Measurements from ENCODE around the gene WDR1. TPM values are rescaled to one million over a fixed set of nuclear protein-coding genes. Genes with fewer than 3 reads are reported as not detected.

Gene WDR1
- total RNA-seq, 2 experiments from 2014 or later = 77.6 to 152 TPM

DNA sequence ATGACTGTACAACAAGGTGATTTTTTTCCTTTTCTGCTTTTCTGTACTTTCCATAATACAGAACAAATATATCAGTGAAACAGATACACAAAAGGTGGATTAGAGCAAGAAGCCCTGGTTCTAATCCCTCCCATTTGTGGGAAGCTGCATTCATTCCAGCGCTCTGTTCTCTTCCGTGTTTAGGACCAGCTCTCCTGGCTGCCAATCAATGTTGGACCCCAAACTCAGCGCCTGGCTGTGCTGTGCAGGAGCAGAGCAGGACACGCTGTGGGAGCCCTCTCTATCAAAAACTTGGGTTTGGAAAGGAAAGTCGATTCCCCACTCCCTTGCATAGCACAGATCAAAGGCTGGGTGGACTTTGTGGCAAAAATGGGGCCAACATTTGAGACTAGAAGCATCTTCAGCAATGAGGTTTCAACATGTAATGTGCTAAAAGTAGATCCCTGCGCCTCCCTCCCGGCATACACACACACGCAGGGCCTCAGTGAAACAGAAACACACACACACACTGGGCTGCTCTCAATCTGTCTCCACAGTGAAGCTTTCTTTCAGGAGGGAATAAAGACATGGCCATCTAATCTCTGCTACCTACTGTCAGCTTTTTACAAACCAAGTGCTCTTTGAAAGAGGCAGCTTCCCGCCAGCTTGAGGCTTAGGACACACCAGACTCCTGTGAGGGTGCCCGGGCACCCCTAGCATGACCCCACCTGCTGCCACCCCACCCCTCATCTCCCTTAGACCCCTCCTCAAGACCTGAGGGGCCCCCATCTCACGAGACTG, 12.2 kb downstream of the WDR1 start:
- POLR2A ChIA-PET = interaction anchor here (0.6 kb wide), 1 partner anchor 533 kb away, joined by 4 read pairs; no protein-coding TSS in a partner anchor
- H3K36me3 ChIP-seq (ENCODE audit: insufficient read depth, low read length) = peaks cover 89% of the 10 kb centered on the region
- no peaks in the 10 kb centered on the region for H3K9me3 ChIP-seq (ENCODE audit: low read length)
- intact Hi-C loops (cut with micrococcal nuclease; ENCODE audit: unreplicated experiment) = no loop called here
- H4K20me1 ChIP-seq (ENCODE audit: insufficient read depth, low read length) = peaks cover 31% of the 10 kb centered on the region
- no peak for TF ChIP-seq EZH2phosphoT487 (IDR thresholded peaks at IDR 0.05; ENCODE audit: borderline replicate concordance, low read depth, low read length)
- TF ChIP-seq, protein P1, sequence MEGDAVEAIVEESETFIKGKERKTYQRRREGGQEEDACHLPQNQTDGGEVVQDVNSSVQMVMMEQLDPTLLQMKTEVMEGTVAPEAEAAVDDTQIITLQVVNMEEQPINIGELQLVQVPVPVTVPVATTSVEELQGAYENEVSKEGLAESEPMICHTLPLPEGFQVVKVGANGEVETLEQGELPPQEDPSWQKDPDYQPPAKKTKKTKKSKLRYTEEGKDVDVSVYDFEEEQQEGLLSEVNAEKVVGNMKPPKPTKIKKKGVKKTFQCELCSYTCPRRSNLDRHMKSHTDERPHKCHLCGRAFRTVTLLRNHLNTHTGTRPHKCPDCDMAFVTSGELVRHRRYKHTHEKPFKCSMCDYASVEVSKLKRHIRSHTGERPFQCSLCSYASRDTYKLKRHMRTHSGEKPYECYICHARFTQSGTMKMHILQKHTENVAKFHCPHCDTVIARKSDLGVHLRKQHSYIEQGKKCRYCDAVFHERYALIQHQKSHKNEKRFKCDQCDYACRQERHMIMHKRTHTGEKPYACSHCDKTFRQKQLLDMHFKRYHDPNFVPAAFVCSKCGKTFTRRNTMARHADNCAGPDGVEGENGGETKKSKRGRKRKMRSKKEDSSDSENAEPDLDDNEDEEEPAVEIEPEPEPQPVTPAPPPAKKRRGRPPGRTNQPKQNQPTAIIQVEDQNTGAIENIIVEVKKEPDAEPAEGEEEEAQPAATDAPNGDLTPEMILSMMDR (conservative IDR thresholded peaks at IDR 0.05; ENCODE audit: low read length) = no peak
- H3K9me2 ChIP-seq (ENCODE audit: insufficient read depth, low read length) = no peaks in the 10 kb centered on the region
- H3K4me1 ChIP-seq (ENCODE audit: insufficient read depth, low read length, poor library complexity, severe bottlenecking) = no peaks in the 10 kb centered on the region
- peaks cover 51% of the 10 kb centered on the region; the same call in 1 of the 2 replicates for H3K79me2 ChIP-seq (ENCODE audit: insufficient read depth, low read depth, low read length)
- CTCF ChIA-PET (ENCODE audit: unreplicated experiment) = no interaction called here
- H2AFZ ChIP-seq (ENCODE audit: low read length) = no peak overlapping the region
- no peak overlapping the region for H3K4me2 ChIP-seq (ENCODE audit: low read length)
- BruUV-seq (replicated peaks) = no TSS peak
- H3K27ac ChIP-seq (ENCODE audit: low read depth, low read length, poor library complexity, severe bottlenecking) = no peak overlapping the region
- H3K4me3 ChIP-seq (ENCODE audit: low read depth, low read length, poor library complexity, severe bottlenecking) = no peak overlapping the region
- no peak for DNase-seq (ENCODE audit: low spot score)

DNA sequence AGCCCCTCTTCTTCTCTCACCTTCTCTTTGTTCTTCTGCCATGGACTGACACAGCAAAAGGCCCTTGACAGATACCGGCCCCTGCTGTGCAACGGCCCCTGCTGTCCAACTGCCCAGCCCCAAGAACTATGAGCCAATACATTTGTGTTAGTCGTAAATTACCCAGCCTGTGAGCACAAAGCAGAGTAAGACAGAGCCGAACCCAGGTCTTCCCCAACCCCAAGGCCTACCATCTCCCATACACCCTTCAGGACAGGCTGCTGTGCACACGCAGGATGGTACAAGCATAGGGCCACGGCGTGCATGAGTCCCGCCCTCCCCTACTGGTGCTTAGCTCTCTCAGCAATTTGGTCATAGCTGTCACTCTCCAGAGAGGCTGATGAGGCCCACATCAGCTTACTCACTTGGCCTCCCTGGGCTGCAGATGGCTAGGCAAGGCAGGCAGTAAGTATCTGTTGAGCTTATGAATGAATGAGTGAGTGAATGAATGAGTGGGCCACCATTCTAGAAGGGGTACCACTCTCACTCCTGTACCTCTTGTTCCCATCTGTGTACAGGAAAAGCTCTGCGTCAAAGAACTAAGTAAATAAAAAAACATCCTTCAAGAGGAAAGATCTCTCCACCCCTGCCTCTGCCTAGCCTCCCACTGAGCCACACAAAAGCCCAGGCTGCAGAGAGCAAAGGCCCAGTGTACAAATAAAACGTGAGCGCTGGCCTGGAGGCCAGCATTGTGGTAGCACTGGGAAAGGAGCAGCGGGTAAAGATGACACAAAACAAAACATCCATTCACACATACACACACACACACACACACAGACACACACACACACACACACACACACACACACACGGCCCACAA, 13.9 kb downstream of the WDR1 start:
- no peaks in the 10 kb centered on the region for H3K9me3 ChIP-seq (ENCODE audit: low read length)
- no peak overlapping the region for H3K4me3 ChIP-seq (ENCODE audit: low read depth, low read length, poor library complexity, severe bottlenecking)
- POLR2A ChIA-PET = interaction anchor here (1.0 kb wide), 1 partner anchor 16 kb away, joined by 6 read pairs; no protein-coding TSS in a partner anchor
- H4K20me1 ChIP-seq (ENCODE audit: insufficient read depth, low read length) = peaks cover 16% of the 10 kb centered on the region
- no peak for TF ChIP-seq EZH2phosphoT487 (IDR thresholded peaks at IDR 0.05; ENCODE audit: borderline replicate concordance, low read depth, low read length)
- TF ChIP-seq, protein P1 (conservative IDR thresholded peaks at IDR 0.05; ENCODE audit: low read length) = no peak
- no peak overlapping the region for H3K27ac ChIP-seq (ENCODE audit: low read depth, low read length, poor library complexity, severe bottlenecking)
- BruUV-seq (replicated peaks) = no TSS peak
- H3K79me2 ChIP-seq (ENCODE audit: insufficient read depth, low read depth, low read length) = peaks cover 38% of the 10 kb centered on the region; the same call in 1 of the 2 replicates
- no peaks in the 10 kb centered on the region for H3K4me1 ChIP-seq (ENCODE audit: insufficient read depth, low read length, poor library complexity, severe bottlenecking)
- CTCF ChIA-PET (ENCODE audit: unreplicated experiment) = no interaction called here
- intact Hi-C loops (cut with micrococcal nuclease; ENCODE audit: unreplicated experiment) = no loop called here
- H3K4me2 ChIP-seq (ENCODE audit: low read length) = no peak overlapping the region
- H3K9me2 ChIP-seq (ENCODE audit: insufficient read depth, low read length) = no peaks in the 10 kb centered on the region
- no peak for DNase-seq (ENCODE audit: low spot score)
- H2AFZ ChIP-seq (ENCODE audit: low read length) = no peak overlapping the region
- H3K36me3 ChIP-seq (ENCODE audit: insufficient read depth, low read length) = peaks cover 88% of the 10 kb centered on the region
